GM19455 (cell line): Measurements from ENCODE around the gene GLT1D1.

Experiments used
- ATAC-seq: cut with Tn5 transposase; IDR thresholded peaks from one replicate; pipeline ENCODE4 v1.9.1; 2021; ENCODE audit not compliant: unreplicated experiment

The GLT1D1 gene

GRCh38 chr12:128961308-128961902 lies 108.1 kb downstream of the GLT1D1 start:
- no peak for ATAC-seq

- ATAC-seq: no peak
Observed at GRCh38 chr12:128961957-128962356, 108.7 kb downstream of the GLT1D1 start.

GRCh38 chr12:128966203-128966810 lies 113.0 kb downstream of the GLT1D1 start:
- ATAC-seq: no peak

- no peak for ATAC-seq
Observed at GRCh38 chr12:128968668-128969067, 115.4 kb downstream of the GLT1D1 start.

- peak; percentile 70 for ATAC-seq
Observed at GRCh38 chr12:128969480-128970055, 116.3 kb downstream of the GLT1D1 start.

GRCh38 chr12:128970110-128970509 lies 116.8 kb downstream of the GLT1D1 start:
- no peak for ATAC-seq

GRCh38 chr12:128970941-128971340 lies 117.7 kb downstream of the GLT1D1 start:
- ATAC-seq: no peak

- no peak for ATAC-seq
Observed at GRCh38 chr12:128971802-128972201, 118.5 kb downstream of the GLT1D1 start.

- ATAC-seq: no peak
Observed at GRCh38 chr12:128973883-128974681, 120.8 kb downstream of the GLT1D1 start.

GRCh38 chr12:128974881-128975280 lies 121.6 kb downstream of the GLT1D1 start:
- ATAC-seq: no peak

GRCh38 chr12:128976120-128976738 lies 123.0 kb downstream of the GLT1D1 start:
- no peak for ATAC-seq

GRCh38 chr12:128977441-128977840 lies 124.2 kb downstream of the GLT1D1 start:
- no peak for ATAC-seq

- no peak for ATAC-seq
Observed at GRCh38 chr12:128978067-128978466, 124.8 kb downstream of the GLT1D1 start.

- ATAC-seq: no peak
Observed at GRCh38 chr12:128980623-128981022, 127.3 kb downstream of the GLT1D1 start.

- ATAC-seq: no peak
Observed at GRCh38 chr12:128981971-128982533, 128.8 kb downstream of the GLT1D1 start.

GRCh38 chr12:128982933-128983332 lies 129.7 kb downstream of the GLT1D1 start:
- no peak for ATAC-seq

- no peak for ATAC-seq
Observed at GRCh38 chr12:128983371-128983770, 130.1 kb downstream of the GLT1D1 start.

- ATAC-seq: no peak
Observed at GRCh38 chr12:128986957-128987356, 133.7 kb downstream of the GLT1D1 start.

GRCh38 chr12:128989287-128989686 lies 136.0 kb downstream of the GLT1D1 start:
- ATAC-seq: no peak

GRCh38 chr12:128991716-128992115 lies 138.4 kb downstream of the GLT1D1 start:
- ATAC-seq: no peak

- no peak for ATAC-seq
Observed at GRCh38 chr12:128992116-128992515, 138.8 kb downstream of the GLT1D1 start.
